ENCODE results near the gene HIP1.
"Not testable (repeated sequence)": the region's sequence is repeated elsewhere in the genome, so short reads cannot be mapped to it uniquely, and the experiment has no call there.

Gene HIP1

GRCh38 chr7:75721426-75721825 is 17.3 kb downstream of the HIP1 start:
- TF ChIP-seq FOXK2 (IDR thresholded peaks at IDR 0.05) (no peak), NFRKB (IDR thresholded peaks at IDR 0.05) (no peak), LEF1 (IDR thresholded peaks at IDR 0.05; ENCODE audit: borderline replicate concordance) (no peak), CTBP1 (IDR thresholded peaks at IDR 0.05; ENCODE audit: borderline replicate concordance) (no peak), SP1 (IDR thresholded peaks at IDR 0.05) (no peak), ZNF384 (IDR thresholded peaks at IDR 0.05) (no peak), ELF4 (IDR thresholded peaks at IDR 0.05) (no peak), BHLHE40 (IDR thresholded peaks at IDR 0.05; ENCODE audit: borderline replicate concordance) (no peak), HDGF (IDR thresholded peaks at IDR 0.05; ENCODE audit: borderline replicate concordance) (no peak)
- ChIA-PET POLR2A (interaction anchor here (0.6 kb wide), 1 partner anchor 23 kb away, joined by 3 read pairs; no protein-coding TSS in a partner anchor), CTCF (no interaction called here)
- no peak for DNase-seq (ENCODE audit: extremely low spot score)

- no peak for TF ChIP-seq SUZ12 (IDR thresholded peaks at IDR 0.05)
- TF ChIP-seq CTBP1 (IDR thresholded peaks at IDR 0.05; ENCODE audit: borderline replicate concordance), result no peak
- TF ChIP-seq ARNT (IDR thresholded peaks at IDR 0.05), result no peak
- TF ChIP-seq ZNF384 (IDR thresholded peaks at IDR 0.05), result no peak
- TF ChIP-seq FOXA1 (IDR thresholded peaks at IDR 0.05), result no peak
- no peak for TF ChIP-seq ELF4 (IDR thresholded peaks at IDR 0.05)
- TF ChIP-seq TARDBP (IDR thresholded peaks at IDR 0.05), result no peak
- no peak for TF ChIP-seq FOXK2 (IDR thresholded peaks at IDR 0.05)
- TF ChIP-seq FOXM1 (IDR thresholded peaks at IDR 0.05; ENCODE audit: borderline replicate concordance), result no peak
- no peak for TF ChIP-seq SP1 (IDR thresholded peaks at IDR 0.05)
- TF ChIP-seq NFRKB (IDR thresholded peaks at IDR 0.05), result no peak
- no peak for TF ChIP-seq PKNOX1 (IDR thresholded peaks at IDR 0.05)
- ChIA-PET CTCF (no interaction called here), POLR2A (no interaction called here)
Observed at GRCh38 chr7:75719626-75720025, 19.1 kb downstream of the HIP1 start.

DNA sequence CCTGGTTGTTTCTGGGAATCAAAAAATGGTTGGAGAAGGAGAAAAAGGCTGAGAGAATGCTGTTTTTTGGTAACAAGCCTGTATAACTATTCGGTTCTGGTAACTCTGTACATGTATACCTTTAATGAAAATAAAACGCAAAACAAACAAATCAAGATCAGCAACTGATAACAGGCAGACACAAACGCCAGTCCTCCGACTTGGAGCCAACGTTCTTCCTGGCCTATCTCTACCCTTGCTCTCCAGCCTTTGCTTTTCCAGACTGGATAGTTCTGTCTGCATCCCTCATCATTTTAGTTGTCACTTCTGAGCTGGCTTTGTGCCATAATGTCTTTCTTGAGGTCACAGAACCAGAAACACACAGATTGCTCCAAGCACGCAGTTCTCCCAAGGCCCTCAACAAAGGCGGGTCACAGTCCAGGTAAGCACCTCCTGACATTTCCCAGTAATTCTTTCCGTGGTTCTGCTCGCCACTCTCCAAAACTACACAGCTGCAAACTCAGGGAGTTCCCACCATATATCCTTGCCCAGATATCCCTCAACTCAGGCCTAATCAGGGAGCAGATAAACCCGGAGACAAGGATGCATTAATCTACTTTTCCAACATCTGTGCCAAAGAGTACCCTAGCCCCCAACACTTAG is 20.2 kb downstream of the HIP1 start:
- no peak for TF ChIP-seq L3MBTL2 (conservative IDR thresholded peaks at IDR 0.05)
- TF ChIP-seq PKNOX1 (IDR thresholded peaks at IDR 0.05), result no peak
- TF ChIP-seq SUZ12 (IDR thresholded peaks at IDR 0.05), result no peak
- no peak for TF ChIP-seq FOXM1 (IDR thresholded peaks at IDR 0.05; ENCODE audit: borderline replicate concordance)
- TF ChIP-seq ZNF384 (IDR thresholded peaks at IDR 0.05), result no peak
- no peak for TF ChIP-seq SP1 (IDR thresholded peaks at IDR 0.05)
- TF ChIP-seq FOXK2 (IDR thresholded peaks at IDR 0.05), result no peak
- TF ChIP-seq NFRKB (IDR thresholded peaks at IDR 0.05), result no peak
- TF ChIP-seq CTBP1 (IDR thresholded peaks at IDR 0.05; ENCODE audit: borderline replicate concordance), result no peak
- no peak for TF ChIP-seq BHLHE40 (IDR thresholded peaks at IDR 0.05; ENCODE audit: borderline replicate concordance)
- ChIA-PET CTCF (no interaction called here), POLR2A (no interaction called here)
- DNase-seq (ENCODE audit: extremely low spot score), result no peak

More at GRCh38 chr7:75719626-75720025, 19.1 kb downstream of the HIP1 start:
- DNase-seq (ENCODE audit: extremely low spot score), result no peak

DNA sequence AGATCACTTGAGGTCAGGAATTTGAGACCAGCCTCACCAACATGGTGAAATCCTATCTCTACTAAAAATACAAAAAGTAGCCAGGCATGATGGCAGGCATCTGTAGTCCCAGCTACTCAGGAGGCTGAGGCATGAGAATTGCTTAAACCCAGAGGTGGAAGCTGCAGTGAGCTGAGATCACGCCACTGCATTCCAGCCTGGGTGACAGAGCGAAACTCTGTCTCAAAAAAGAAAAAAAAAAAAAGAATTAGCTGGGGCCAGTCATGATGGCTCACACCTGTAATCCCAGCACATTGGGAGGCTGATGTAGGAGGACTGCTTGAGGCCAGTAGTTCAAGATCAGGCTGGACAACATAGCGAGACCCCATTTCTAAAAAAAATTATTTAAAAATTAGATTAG is 21.0 kb downstream of the HIP1 start:
- CTCF ChIA-PET; POLR2A ChIA-PET; DNase-seq (ENCODE audit: extremely low spot score): not testable (repeated sequence)

DNA sequence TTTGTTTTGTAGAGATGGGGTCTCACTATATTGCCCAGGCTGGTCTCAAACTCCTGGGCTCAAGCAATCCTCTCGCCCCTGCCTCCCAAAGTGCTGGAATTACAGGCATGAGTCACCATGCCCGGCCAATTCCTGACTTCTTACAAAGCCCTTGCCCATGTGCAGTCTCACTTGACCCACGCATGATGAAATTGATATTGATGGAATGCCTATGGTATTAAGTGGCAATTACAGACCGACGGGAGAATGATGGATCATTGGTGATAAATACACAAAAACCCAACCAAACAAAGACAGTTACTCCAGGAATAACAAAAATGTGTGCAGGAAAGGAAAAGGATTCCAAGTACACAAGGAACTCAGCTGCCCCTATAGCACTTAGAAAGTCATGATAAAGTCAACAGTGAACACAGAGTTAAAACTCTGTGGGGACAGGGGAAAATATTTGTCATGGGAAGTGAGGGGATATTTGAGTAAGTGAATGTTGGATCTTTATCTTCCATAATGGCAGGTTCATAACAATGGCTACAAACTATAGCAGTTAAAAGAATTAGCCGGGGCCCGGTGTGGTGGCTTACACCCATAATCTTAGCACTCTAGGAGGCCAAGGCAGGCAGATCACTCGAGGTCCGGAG is 21.6 kb downstream of the HIP1 start:
- CTCF ChIA-PET, result no interaction called here
- POLR2A ChIA-PET, result no interaction called here
- DNase-seq (ENCODE audit: extremely low spot score), result no peak
- no peak for TF ChIP-seq FOXM1 (IDR thresholded peaks at IDR 0.05; ENCODE audit: borderline replicate concordance)
- no peak for TF ChIP-seq ZNF384 (IDR thresholded peaks at IDR 0.05)
- no peak for TF ChIP-seq PKNOX1 (IDR thresholded peaks at IDR 0.05)
- TF ChIP-seq ARNT (IDR thresholded peaks at IDR 0.05), result no peak
- no peak for TF ChIP-seq HDGF (IDR thresholded peaks at IDR 0.05; ENCODE audit: borderline replicate concordance)
- no peak for TF ChIP-seq FOXK2 (IDR thresholded peaks at IDR 0.05)
- TF ChIP-seq FOXA1 (IDR thresholded peaks at IDR 0.05), result no peak
- TF ChIP-seq ELF4 (IDR thresholded peaks at IDR 0.05), result no peak
- TF ChIP-seq LEF1 (IDR thresholded peaks at IDR 0.05; ENCODE audit: borderline replicate concordance), result no peak
- no peak for TF ChIP-seq SP1 (IDR thresholded peaks at IDR 0.05)
- TF ChIP-seq BHLHE40 (IDR thresholded peaks at IDR 0.05; ENCODE audit: borderline replicate concordance), result no peak
- no peak for TF ChIP-seq L3MBTL2 (conservative IDR thresholded peaks at IDR 0.05)
- TF ChIP-seq TARDBP (IDR thresholded peaks at IDR 0.05), result no peak
- TF ChIP-seq CTBP1 (IDR thresholded peaks at IDR 0.05; ENCODE audit: borderline replicate concordance), result no peak
- no peak for TF ChIP-seq SUZ12 (IDR thresholded peaks at IDR 0.05)
- TF ChIP-seq NFRKB (IDR thresholded peaks at IDR 0.05), result no peak

DNA sequence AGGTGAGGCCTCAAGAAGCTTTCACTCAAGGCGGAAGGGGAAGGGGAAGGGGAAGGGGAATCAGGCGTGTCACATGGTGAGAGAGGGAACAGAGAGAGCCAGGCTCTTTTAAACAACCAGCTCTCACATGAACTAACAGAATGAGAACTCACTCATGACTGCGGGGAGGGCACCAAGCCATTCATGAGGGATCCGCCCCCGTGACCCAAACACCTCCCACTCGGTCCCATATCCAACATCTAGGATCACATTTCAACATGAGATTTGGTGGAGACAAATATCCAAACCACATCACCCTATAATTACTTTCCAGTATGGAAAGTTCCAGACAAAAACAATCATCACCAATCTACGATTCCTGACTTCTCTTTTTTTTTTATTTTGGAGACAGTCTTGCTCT is 22.9 kb downstream of the HIP1 start:
- DNase-seq (ENCODE audit: extremely low spot score), result no peak
- POLR2A ChIA-PET, result no interaction called here
- no peak for TF ChIP-seq L3MBTL2 (conservative IDR thresholded peaks at IDR 0.05)
- TF ChIP-seq PKNOX1 (IDR thresholded peaks at IDR 0.05), result no peak
- TF ChIP-seq FOXM1 (IDR thresholded peaks at IDR 0.05; ENCODE audit: borderline replicate concordance), result no peak
- TF ChIP-seq BHLHE40 (IDR thresholded peaks at IDR 0.05; ENCODE audit: borderline replicate concordance), result no peak
- no peak for TF ChIP-seq SUZ12 (IDR thresholded peaks at IDR 0.05)
- TF ChIP-seq SP1 (IDR thresholded peaks at IDR 0.05), result no peak
- TF ChIP-seq ZNF384 (IDR thresholded peaks at IDR 0.05), result no peak
- no peak for TF ChIP-seq CTBP1 (IDR thresholded peaks at IDR 0.05; ENCODE audit: borderline replicate concordance)
- TF ChIP-seq FOXA1 (IDR thresholded peaks at IDR 0.05), result no peak
- CTCF ChIA-PET, result no interaction called here

Measured in HEK293T (cell line).